H1 (cell line): ENCODE results near the gene PTPRC.

Experiments
- CBX5 ChIP-seq: fragments of 300-800, 300-1000 bp; sonication (generic); IDR thresholded peaks from 2 replicates; pipeline ENCODE4 v1.7.1; 2016; ENCODE audit warnings: antibody characterized with exemption, low read length, low read depth
- CBX8 ChIP-seq: fragments of 300-800, 300-1000 bp; sonication (generic); IDR thresholded peaks from 2 replicates; pipeline ENCODE4 v1.7.1; 2016; ENCODE audit warnings: low read depth, low read length, borderline replicate concordance
- CREB1 ChIP-seq: IDR thresholded peaks from 2 replicates; pipeline ENCODE4 v1.6.1; 2012; ENCODE audit warnings: inconsistent platforms
- CTCF ChIP-seq, 3 experiments: IDR thresholded peaks; 1 replicate in 2 of 3; 2 replicates in 1 of 3; pipeline versions ENCODE4 v1.5.1 to v1.6.1; 2011; ENCODE audit warnings: low read length in 3 of 3, mild to moderate bottlenecking in 3 of 3, inconsistent platforms in 2 of 3, low read depth in 1 of 3, moderate library complexity in 1 of 3; ENCODE audit not compliant: insufficient read depth in 1 of 3; ENCODE audit errors: control extremely low read depth in 1 of 3
- EZH2 ChIP-seq: fragments of 200-600 bp; sonication (generic); IDR thresholded peaks from 2 replicates; pipeline ENCODE4 v1.7.1; 2012; ENCODE audit warnings: low read depth, mild to moderate bottlenecking, moderate library complexity, low read length, inconsistent platforms; ENCODE audit not compliant: severe bottlenecking
- FOSL1 ChIP-seq: IDR thresholded peaks from 2 replicates; pipeline ENCODE4 v1.6.1; 2011; ENCODE audit warnings: mild to moderate bottlenecking, low read depth, low read length, moderate library complexity; ENCODE audit not compliant: insufficient read depth
- JUND ChIP-seq: IDR thresholded peaks from 2 replicates; pipeline ENCODE4 v1.6.1; 2011; ENCODE audit warnings: mild to moderate bottlenecking, improper control_type of control experiment, low read length
- KDM4A ChIP-seq: IDR thresholded peaks from one replicate; pipeline ENCODE4 v1.7.1; 2012; ENCODE audit warnings: low read depth, mild to moderate bottlenecking, moderate library complexity, low read length, inconsistent platforms; ENCODE audit not compliant: severe bottlenecking
- NANOG ChIP-seq: IDR thresholded peaks from 2 replicates; pipeline ENCODE4 v1.6.1; 2011; ENCODE audit warnings: low read length, low read depth, mild to moderate bottlenecking, inconsistent platforms; ENCODE audit not compliant: insufficient read depth, poor library complexity, severe bottlenecking
- POLR2A ChIP-seq, 2 experiments: IDR thresholded peaks; 1 replicate in 1 of 2; 2 replicates in 1 of 2; pipeline ENCODE4 v1.6.1; 2011; ENCODE audit warnings: low read depth in 2 of 2, low read length in 2 of 2, mild to moderate bottlenecking in 2 of 2; ENCODE audit errors: control extremely low read depth in 1 of 2
- POLR2AphosphoS5 ChIP-seq: IDR thresholded peaks from 2 replicates; pipeline ENCODE4 v1.6.1; 2011; ENCODE audit warnings: low read depth, low read length
- SUZ12 ChIP-seq: fragments of 200-600 bp; sonication (generic); IDR thresholded peaks from 2 replicates; pipeline ENCODE4 v1.6.1; 2012; ENCODE audit warnings: mild to moderate bottlenecking, inconsistent platforms, low read length, moderate library complexity, mixed read lengths
- YY1 ChIP-seq: IDR thresholded peaks from 2 replicates; pipeline ENCODE4 v1.6.1; 2011; ENCODE audit warnings: low read depth, mild to moderate bottlenecking, low read length

- TF ChIP-seq POLR2AphosphoS5 = no peak
- TF ChIP-seq CTCF (IDR thresholded peaks at IDR 0.05; ENCODE audit: control extremely low read depth in 1 of 3, insufficient read depth in 1 of 3, low read depth in 1 of 3, low read length in 3 of 3) = no peak
- TF ChIP-seq YY1 = no peak
- no peak for TF ChIP-seq CBX8
- TF ChIP-seq CBX5 = no peak
- TF ChIP-seq JUND = no peak
- no peak for TF ChIP-seq POLR2A (IDR thresholded peaks at IDR 0.05; ENCODE audit: control extremely low read depth in 1 of 2, low read depth in 2 of 2, low read length in 2 of 2)
- no peak for TF ChIP-seq SUZ12
- no peak for TF ChIP-seq NANOG
- no peak for TF ChIP-seq EZH2
- no peak for TF ChIP-seq CREB1
- TF ChIP-seq KDM4A = no peak
- no peak for TF ChIP-seq FOSL1
Observed at GRCh38 chr1:198629610-198630009, 9.2 kb upstream of the PTPRC start.
